ENCODE measurements around the gene SUSD6. TPM values are rescaled to one million over a fixed set of nuclear protein-coding genes. Genes with fewer than 3 reads are reported as not detected.
"Not testable (repeated sequence)": the region's sequence is repeated elsewhere in the genome, so short reads cannot be mapped to it uniquely, and the experiment has no call there.

Gene SUSD6
- total and polyA plus RNA-seq, 2 experiments from 2014 or later: 15.7 to 28.4 TPM

DNA sequence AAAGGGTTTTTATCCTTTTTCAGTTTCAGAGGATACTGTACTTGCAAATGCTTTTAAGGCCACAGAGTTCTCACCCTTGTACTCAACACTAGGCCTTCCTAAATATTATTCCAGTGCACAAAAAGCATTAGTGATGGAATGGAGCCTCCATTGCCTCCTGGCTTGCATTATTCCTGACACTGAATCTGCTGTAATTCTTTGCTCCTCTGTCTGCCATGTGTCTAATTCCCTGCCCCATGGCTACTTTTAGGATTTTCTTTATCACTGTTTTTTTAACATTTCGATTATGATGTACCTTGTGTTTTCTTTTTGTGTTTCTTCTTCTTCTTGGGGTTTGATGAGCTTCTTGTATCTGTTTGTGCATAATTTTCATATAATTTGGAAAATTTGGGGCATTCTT lies 29.5 kb downstream of the SUSD6 start:
- 93% methylated on average over 1 of the region's 1 CpG for WGBS (ENCODE audit: low lambda C conversion rate, missing lambda C conversion rate)
- peaks cover 8% of the 10 kb centered on the region for H3K36me3 ChIP-seq (replicated peaks; ENCODE audit: insufficient read depth, low read depth)
- no peaks in the 10 kb centered on the region for H3K9me3 ChIP-seq (ENCODE audit: low read depth)
- no peak overlapping the region for H2AFZ ChIP-seq
- H3K27me3 ChIP-seq: no peaks in the 10 kb centered on the region
- H3K4me3 ChIP-seq: no peak overlapping the region
- no peak overlapping the region for H3K4me2 ChIP-seq
- H3K9me2 ChIP-seq (replicated peaks; ENCODE audit: insufficient read depth): no peaks in the 10 kb centered on the region
- H3K79me2 ChIP-seq: peaks cover 82% of the 10 kb centered on the region
- no peak overlapping the region for H3K27ac ChIP-seq
- no peak for DNase-seq (ENCODE audit: low spot score)
- H3K4me1 ChIP-seq (ENCODE audit: insufficient read depth): peaks cover 35% of the 10 kb centered on the region
- no peaks in the 10 kb centered on the region for H4K20me1 ChIP-seq (ENCODE audit: insufficient read depth, poor library complexity, severe bottlenecking)
- TF ChIP-seq EZH2phosphoT487 (IDR thresholded peaks at IDR 0.05; ENCODE audit: low read depth, severe bottlenecking, unreplicated experiment): no peak
- TF ChIP-seq EZH2 (IDR thresholded peaks at IDR 0.05; ENCODE audit: borderline replicate concordance): no peak
- TF ChIP-seq, protein P1, sequence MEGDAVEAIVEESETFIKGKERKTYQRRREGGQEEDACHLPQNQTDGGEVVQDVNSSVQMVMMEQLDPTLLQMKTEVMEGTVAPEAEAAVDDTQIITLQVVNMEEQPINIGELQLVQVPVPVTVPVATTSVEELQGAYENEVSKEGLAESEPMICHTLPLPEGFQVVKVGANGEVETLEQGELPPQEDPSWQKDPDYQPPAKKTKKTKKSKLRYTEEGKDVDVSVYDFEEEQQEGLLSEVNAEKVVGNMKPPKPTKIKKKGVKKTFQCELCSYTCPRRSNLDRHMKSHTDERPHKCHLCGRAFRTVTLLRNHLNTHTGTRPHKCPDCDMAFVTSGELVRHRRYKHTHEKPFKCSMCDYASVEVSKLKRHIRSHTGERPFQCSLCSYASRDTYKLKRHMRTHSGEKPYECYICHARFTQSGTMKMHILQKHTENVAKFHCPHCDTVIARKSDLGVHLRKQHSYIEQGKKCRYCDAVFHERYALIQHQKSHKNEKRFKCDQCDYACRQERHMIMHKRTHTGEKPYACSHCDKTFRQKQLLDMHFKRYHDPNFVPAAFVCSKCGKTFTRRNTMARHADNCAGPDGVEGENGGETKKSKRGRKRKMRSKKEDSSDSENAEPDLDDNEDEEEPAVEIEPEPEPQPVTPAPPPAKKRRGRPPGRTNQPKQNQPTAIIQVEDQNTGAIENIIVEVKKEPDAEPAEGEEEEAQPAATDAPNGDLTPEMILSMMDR (IDR thresholded peaks at IDR 0.05; ENCODE audit: poor library complexity): no peak

DNA sequence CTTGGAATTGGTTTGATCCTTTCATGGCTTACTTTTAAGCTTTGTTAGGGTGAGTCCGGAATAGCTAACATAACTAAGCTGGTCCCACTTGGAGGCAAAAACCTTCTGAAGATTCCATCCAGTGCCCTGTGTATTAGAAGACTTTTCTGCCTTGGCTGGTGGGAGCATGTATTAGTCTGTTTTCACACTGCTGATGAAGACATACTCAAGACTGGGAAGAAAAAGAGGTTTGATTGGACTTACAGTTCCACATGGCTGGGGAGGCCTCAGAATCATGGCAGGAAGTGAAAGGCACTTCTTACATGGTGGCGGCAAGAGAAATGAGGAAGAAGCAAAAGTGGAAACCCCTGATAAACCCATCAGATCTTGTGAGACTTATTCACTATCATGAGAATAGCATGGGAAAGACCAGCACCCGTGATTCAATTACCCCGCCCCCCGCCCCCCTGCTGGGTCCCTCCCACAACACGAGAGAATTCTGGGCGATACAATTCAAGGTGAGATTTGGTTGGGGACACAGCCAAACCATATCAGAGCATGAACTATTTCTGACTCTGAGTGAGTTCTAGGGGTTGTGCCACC lies 30.9 kb downstream of the SUSD6 start:
- peak overlapping the region; percentile 88 for H3K27ac ChIP-seq
- H3K36me3 ChIP-seq (replicated peaks; ENCODE audit: insufficient read depth, low read depth); H3K4me3 ChIP-seq; H2AFZ ChIP-seq; H3K27me3 ChIP-seq; DNase-seq (ENCODE audit: low spot score); H3K4me2 ChIP-seq; H3K9me3 ChIP-seq (ENCODE audit: low read depth); H4K20me1 ChIP-seq (ENCODE audit: insufficient read depth, poor library complexity, severe bottlenecking); H3K9me2 ChIP-seq (replicated peaks; ENCODE audit: insufficient read depth): not testable (repeated sequence)
- peaks cover 82% of the 10 kb centered on the region for H3K79me2 ChIP-seq
- WGBS (ENCODE audit: low lambda C conversion rate, missing lambda C conversion rate): 94% methylated on average over 4 of the region's 7 CpGs
- H3K4me1 ChIP-seq (ENCODE audit: insufficient read depth): peaks cover 24% of the 10 kb centered on the region

DNA sequence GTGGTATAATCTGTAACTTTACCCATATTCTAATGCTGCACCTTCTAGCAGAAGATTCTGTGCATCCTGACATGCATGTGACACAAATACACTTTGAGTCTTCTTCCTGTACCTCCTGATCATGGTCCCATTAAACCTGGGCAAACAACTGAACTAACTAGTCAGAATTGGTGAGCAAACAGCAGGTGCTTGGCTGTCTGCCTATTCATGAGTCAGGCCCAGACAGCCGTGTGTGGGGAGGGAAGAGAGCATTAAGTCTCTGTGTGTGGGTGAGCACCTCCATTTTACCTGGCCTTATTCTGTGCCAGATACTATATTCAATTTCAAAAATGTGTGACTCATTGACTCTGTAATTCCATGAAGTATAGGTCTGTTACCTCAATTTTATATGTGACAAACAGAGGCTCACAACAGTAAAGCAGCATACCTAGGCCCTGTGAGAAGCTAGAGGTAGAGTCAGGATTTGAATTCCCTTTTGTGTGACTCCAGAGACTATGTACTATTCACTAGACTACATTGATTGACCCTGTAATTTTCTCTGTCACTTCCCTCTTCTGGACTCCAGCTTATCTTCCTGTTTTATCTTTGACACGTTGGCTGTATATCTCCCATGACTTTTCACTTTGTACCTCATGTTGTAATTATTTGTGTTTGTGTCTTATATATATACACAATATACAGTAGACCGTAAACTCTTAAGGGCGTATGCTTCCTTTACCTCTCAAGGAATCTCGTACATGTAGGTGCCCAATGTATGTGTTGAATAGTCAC lies 32.2 kb downstream of the SUSD6 start:
- no peaks in the 10 kb centered on the region for H3K9me2 ChIP-seq (replicated peaks; ENCODE audit: insufficient read depth)
- peaks cover 8% of the 10 kb centered on the region for H3K36me3 ChIP-seq (replicated peaks; ENCODE audit: insufficient read depth, low read depth)
- DNase-seq (ENCODE audit: low spot score): peak; percentile 77
- H4K20me1 ChIP-seq (ENCODE audit: insufficient read depth, poor library complexity, severe bottlenecking): no peaks in the 10 kb centered on the region
- H3K27me3 ChIP-seq: no peaks in the 10 kb centered on the region
- 77% methylated on average over 5 of the region's 5 CpGs for WGBS (ENCODE audit: low lambda C conversion rate, missing lambda C conversion rate)
- TF ChIP-seq EZH2 (IDR thresholded peaks at IDR 0.05; ENCODE audit: borderline replicate concordance) (no peak), EZH2phosphoT487 (IDR thresholded peaks at IDR 0.05; ENCODE audit: low read depth, severe bottlenecking, unreplicated experiment) (no peak)
- no peaks in the 10 kb centered on the region for H3K9me3 ChIP-seq (ENCODE audit: low read depth)
- H3K4me3 ChIP-seq: no peak overlapping the region
- peaks cover 86% of the 10 kb centered on the region for H3K79me2 ChIP-seq
- H3K27ac ChIP-seq: peak overlapping the region; percentile 88
- no peak overlapping the region for H3K4me2 ChIP-seq
- peaks cover 25% of the 10 kb centered on the region for H3K4me1 ChIP-seq (ENCODE audit: insufficient read depth)
- no peak overlapping the region for H2AFZ ChIP-seq

DNA sequence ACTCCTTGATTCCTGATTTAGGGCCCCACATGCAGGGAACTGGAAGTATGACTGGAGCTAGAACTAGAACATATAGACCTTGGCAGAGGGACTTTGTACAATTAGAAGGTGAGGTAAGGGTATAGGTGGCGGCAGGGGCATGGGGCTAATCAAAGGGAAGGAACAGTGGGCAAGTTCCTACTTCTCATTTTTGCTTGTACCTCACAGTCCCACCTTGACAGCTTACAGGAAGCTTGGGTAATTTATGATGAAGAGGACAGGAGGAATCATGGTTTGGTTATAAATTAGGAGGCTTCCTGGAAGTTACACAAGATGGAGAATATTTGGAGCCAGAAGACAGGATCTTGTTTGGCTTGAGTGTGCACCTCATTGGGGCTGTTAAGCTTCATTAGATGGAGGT lies 33.4 kb downstream of the SUSD6 start:
- Histone ChIP-seq H3K79me2 (peaks cover 86% of the 10 kb centered on the region), H3K4me2 (no peak overlapping the region), H3K4me3 (no peak overlapping the region), H2AFZ (no peak overlapping the region), H3K36me3 (replicated peaks; ENCODE audit: insufficient read depth, low read depth) (peaks cover 8% of the 10 kb centered on the region), H3K27ac (peak overlapping the region; percentile 88), H4K20me1 (ENCODE audit: insufficient read depth, poor library complexity, severe bottlenecking) (no peaks in the 10 kb centered on the region), H3K4me1 (ENCODE audit: insufficient read depth) (peaks cover 33% of the 10 kb centered on the region), H3K9me3 (ENCODE audit: low read depth) (no peaks in the 10 kb centered on the region), H3K9me2 (replicated peaks; ENCODE audit: insufficient read depth) (no peaks in the 10 kb centered on the region), H3K27me3 (no peaks in the 10 kb centered on the region)
- DNase-seq (ENCODE audit: low spot score): no peak
- TF ChIP-seq, protein P1 (IDR thresholded peaks at IDR 0.05; ENCODE audit: poor library complexity): no peak
- no peak for TF ChIP-seq EZH2 (IDR thresholded peaks at IDR 0.05; ENCODE audit: borderline replicate concordance)
- TF ChIP-seq EZH2phosphoT487 (IDR thresholded peaks at IDR 0.05; ENCODE audit: low read depth, severe bottlenecking, unreplicated experiment): no peak
- WGBS (ENCODE audit: low lambda C conversion rate, missing lambda C conversion rate): 96% methylated on average over 1 of the region's 1 CpG
